Karpas-422 (cell line): ENCODE measurements around the gene GP5. TPM values are rescaled to one million over a fixed set of nuclear protein-coding genes. Genes with fewer than 3 reads are reported as not detected.

Experiments used
- DNase-seq: peaks from one replicate; pipeline ENCODE4 v3.0.0-alpha.2; 2015
- H2AFZ ChIP-seq: fragments of 200-600 bp; sonication (generic); 2 replicates; pipeline ENCODE4 v1.6.1; 2014; ENCODE audit warnings: antibody characterized with exemption, low read length, mixed read lengths
- H3K27ac ChIP-seq: fragments of 200-600 bp; sonication (generic); 2 replicates; pipeline ENCODE4 v1.5.1; 2014; ENCODE audit warnings: mild to moderate bottlenecking, low read length, moderate library complexity
- H3K27me3 ChIP-seq: fragments of 200-600 bp; sonication (generic); 2 replicates; pipeline ENCODE4 v1.6.1; 2014; ENCODE audit warnings: low read length, mixed read lengths
- H3K36me3 ChIP-seq: fragments of 200-600 bp; sonication (generic); 2 replicates; pipeline ENCODE4 v1.6.1; 2014; ENCODE audit warnings: low read length, mixed read lengths; ENCODE audit not compliant: insufficient read depth
- H3K4me1 ChIP-seq: fragments of 200-600 bp; sonication (generic); 2 replicates; pipeline ENCODE4 v1.6.1; 2014; ENCODE audit warnings: mild to moderate bottlenecking, low read length, mixed read lengths
- H3K4me2 ChIP-seq: fragments of 200-600 bp; sonication (generic); 2 replicates; pipeline ENCODE4 v1.6.1; 2014; ENCODE audit warnings: low read length, low read depth, mild to moderate bottlenecking; ENCODE audit not compliant: poor library complexity, severe bottlenecking
- H3K4me3 ChIP-seq: fragments of 200-600 bp; sonication (generic); 2 replicates; pipeline ENCODE4 v1.5.1; 2014; ENCODE audit warnings: mild to moderate bottlenecking, antibody characterized with exemption, low read length, mixed read lengths
- H3K79me2 ChIP-seq: fragments of 200-600 bp; sonication (generic); 2 replicates; pipeline ENCODE4 v1.6.1; 2014; ENCODE audit warnings: mild to moderate bottlenecking, low read length, mixed read lengths
- H3K9ac ChIP-seq: fragments of 200-600 bp; sonication (generic); 2 replicates; pipeline ENCODE4 v1.6.0; 2014; ENCODE audit warnings: low read length
- H3K9me2 ChIP-seq: fragments of 200-600 bp; sonication (generic), shearing (Covaris generic); replicated peaks from 2 replicates; pipeline ENCODE4 v1.6.0; 2014; ENCODE audit warnings: mild to moderate bottlenecking, low read length, moderate library complexity; ENCODE audit not compliant: insufficient read depth
- H3K9me3 ChIP-seq: fragments of 300-700, 200-600 bp; sonication (generic); 2 replicates; pipeline ENCODE4 v1.6.1; 2014; ENCODE audit warnings: low read length, mixed read lengths
- H4K20me1 ChIP-seq: fragments of 200-600 bp; sonication (generic); 2 replicates; pipeline ENCODE4 v1.6.1; 2014; ENCODE audit warnings: mild to moderate bottlenecking, antibody characterized with exemption, low read length, low read depth; ENCODE audit not compliant: insufficient read depth
- total RNA-seq: library from RNA; depleted of rRNA; stranded (reverse); fragments of >200 nt; shearing (Covaris generic); gene quantifications from 2 replicates; pipeline ENCODE4 v1.2.3, GENCODE V29; 2014; ENCODE audit warnings: low replicate concordance

Gene GP5
- total RNA-seq, 1 experiment from 2014 or later = not detected

DNA sequence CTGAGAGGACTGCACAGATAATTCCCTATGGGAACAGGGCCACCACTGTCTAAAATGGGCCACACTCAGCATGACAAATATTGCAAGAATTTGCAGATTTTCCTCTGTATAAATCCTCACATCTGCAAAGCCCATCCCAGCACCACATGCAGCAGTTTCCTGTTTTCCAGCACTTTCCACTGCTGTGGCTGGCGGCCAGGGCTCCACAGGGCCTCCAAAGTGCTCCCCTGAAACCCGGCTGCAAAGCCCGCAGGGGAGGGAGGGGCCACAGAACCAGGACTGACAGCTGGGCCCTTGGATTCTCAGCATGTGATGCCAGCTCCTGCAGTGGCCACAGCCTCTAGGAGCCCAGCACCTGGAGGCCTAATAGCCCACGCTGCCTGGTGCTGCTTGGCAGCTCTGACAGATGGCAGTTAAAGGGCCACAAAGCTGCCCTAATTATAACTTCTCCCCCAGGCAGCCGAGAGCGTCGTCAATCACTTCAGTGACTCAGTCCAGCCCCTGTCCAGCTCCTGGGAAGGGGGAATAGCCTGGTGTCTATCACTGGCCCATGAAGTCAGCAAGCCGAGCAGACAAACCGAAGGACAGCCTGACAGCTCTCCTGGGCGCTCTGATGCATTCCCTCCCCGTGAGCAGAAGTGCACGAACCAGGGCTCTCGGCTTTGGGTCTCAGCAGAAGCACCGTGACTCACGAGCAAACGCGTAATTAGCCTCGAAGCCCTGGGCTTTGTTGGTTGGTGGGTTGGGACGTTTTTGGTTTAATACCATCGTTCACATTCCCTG is 34.2 kb downstream of the GP5 start:
- H3K9me3 ChIP-seq = no peaks in the 10 kb centered on the region
- H3K27me3 ChIP-seq = no peaks in the 10 kb centered on the region
- H3K79me2 ChIP-seq = no peaks in the 10 kb centered on the region
- H3K4me3 ChIP-seq = no peak overlapping the region
- peaks cover 9% of the 10 kb centered on the region for H3K4me1 ChIP-seq
- no peak for DNase-seq
- no peak overlapping the region for H3K4me2 ChIP-seq
- H3K9me2 ChIP-seq = no peaks in the 10 kb centered on the region
- H3K27ac ChIP-seq = no peak overlapping the region
- no peaks in the 10 kb centered on the region for H3K36me3 ChIP-seq
- no peak overlapping the region for H2AFZ ChIP-seq
- no peak overlapping the region for H3K9ac ChIP-seq
- no peaks in the 10 kb centered on the region for H4K20me1 ChIP-seq

DNA sequence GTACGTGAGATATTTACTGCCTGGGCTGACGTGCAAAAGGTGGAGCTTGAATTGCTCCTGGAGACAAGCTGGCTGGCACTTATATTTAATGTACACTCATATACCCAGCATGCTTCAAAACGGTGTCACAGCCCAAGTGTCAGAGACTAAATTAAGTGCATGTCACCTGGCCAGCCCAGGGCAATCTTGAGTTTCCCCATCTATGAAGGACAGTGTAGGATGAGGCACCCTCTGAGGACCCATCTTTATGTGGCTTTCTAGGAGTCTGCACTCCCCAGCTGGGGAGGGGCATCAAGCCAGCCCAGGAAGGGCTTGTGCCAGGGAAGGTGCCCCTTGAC is 34.8 kb downstream of the GP5 start:
- Histone ChIP-seq H3K4me2 (no peak overlapping the region), H3K27ac (no peak overlapping the region), H3K9me2 (no peaks in the 10 kb centered on the region), H4K20me1 (no peaks in the 10 kb centered on the region), H3K9me3 (no peaks in the 10 kb centered on the region), H2AFZ (no peak overlapping the region), H3K4me1 (peaks cover 9% of the 10 kb centered on the region), H3K79me2 (no peaks in the 10 kb centered on the region), H3K36me3 (no peaks in the 10 kb centered on the region), H3K27me3 (no peaks in the 10 kb centered on the region), H3K9ac (no peak overlapping the region), H3K4me3 (no peak overlapping the region)
- DNase-seq = no peak

DNA sequence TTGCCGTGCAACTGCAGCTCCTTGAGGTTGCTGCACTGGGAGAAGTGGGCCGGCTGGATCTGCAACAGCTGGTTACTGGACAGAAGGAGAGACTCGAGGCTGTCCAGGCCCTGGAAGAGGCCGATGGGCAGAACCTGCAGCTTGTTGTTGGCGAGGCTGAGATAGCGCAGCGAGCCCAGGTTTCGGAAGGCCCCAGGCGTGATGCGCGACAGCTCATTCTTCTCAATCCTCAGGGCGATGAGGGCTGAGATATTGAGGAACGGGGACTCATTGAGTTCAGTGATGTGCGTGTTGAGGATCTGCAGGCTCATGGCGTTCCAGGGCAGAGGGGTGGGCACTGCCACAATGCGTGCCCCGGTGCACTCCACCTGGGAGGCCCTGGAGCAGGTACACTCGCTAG is 38.5 kb downstream of the GP5 start:
- no peak for DNase-seq
- no peak overlapping the region for H3K27ac ChIP-seq
- H2AFZ ChIP-seq = no peak overlapping the region
- H3K9ac ChIP-seq = no peak overlapping the region
- no peaks in the 10 kb centered on the region for H3K36me3 ChIP-seq
- no peaks in the 10 kb centered on the region for H3K4me1 ChIP-seq
- H3K79me2 ChIP-seq = no peaks in the 10 kb centered on the region
- no peaks in the 10 kb centered on the region for H3K9me2 ChIP-seq
- no peak overlapping the region for H3K4me3 ChIP-seq
- no peaks in the 10 kb centered on the region for H3K9me3 ChIP-seq
- H4K20me1 ChIP-seq = no peaks in the 10 kb centered on the region
- H3K4me2 ChIP-seq = no peak overlapping the region
- H3K27me3 ChIP-seq = no peaks in the 10 kb centered on the region

DNA sequence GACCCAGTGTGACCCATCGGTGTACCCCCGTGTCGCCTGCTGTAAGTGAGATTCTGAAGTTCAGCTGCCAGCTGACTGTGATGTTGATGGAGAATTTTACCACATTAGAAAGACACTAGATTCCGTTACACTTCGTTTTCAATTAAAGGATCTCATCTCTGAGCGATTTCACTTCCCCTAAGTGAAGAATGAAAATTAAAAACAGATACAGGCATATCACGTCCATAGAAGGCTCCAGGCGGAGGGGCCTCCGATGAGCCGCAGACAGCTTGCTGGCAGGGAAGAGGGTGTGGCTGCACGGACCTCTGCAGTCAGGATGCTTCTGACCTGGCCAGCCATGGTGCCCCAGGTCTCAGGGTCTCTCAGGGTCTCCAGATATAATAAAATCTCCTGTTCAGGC is 41.4 kb downstream of the GP5 start:
- DNase-seq = no peak
- Histone ChIP-seq H4K20me1 (no peaks in the 10 kb centered on the region), H3K9me3 (no peaks in the 10 kb centered on the region)

DNA sequence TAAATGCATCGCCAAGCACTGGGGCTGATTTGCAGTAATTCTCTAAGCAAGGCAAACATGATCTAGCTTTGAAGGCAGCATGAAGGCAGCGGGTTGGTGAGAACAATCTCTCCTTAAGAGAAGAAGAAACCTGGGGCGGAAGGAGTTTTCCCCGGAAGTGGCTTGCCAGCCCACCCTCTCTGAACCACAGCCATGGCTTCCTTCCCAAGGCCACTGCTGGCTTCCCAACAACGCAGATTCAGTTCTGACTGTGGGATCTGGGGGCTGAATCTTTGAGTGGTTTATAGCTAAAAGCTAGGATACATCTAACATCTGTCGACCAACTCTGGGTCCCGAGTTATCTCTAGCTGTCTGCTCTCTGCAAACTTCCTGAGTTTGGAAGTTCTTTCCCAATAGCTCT is 43.7 kb downstream of the GP5 start:
- Histone ChIP-seq H3K4me2 (no peak overlapping the region), H3K9ac (no peak overlapping the region), H3K27me3 (no peaks in the 10 kb centered on the region), H3K9me2 (no peaks in the 10 kb centered on the region), H3K27ac (no peak overlapping the region), H3K36me3 (no peaks in the 10 kb centered on the region), H3K4me1 (no peaks in the 10 kb centered on the region), H4K20me1 (no peaks in the 10 kb centered on the region), H2AFZ (no peak overlapping the region), H3K4me3 (no peak overlapping the region), H3K9me3 (no peaks in the 10 kb centered on the region), H3K79me2 (no peaks in the 10 kb centered on the region)
- DNase-seq = no peak

More for the DNA sequence above, 41.4 kb downstream of the GP5 start:
- H3K9me2 ChIP-seq = no peaks in the 10 kb centered on the region
- no peak overlapping the region for H3K27ac ChIP-seq
- H3K27me3 ChIP-seq = no peaks in the 10 kb centered on the region
- H2AFZ ChIP-seq = no peak overlapping the region
- H3K36me3 ChIP-seq = no peaks in the 10 kb centered on the region
- no peak overlapping the region for H3K4me3 ChIP-seq
- H3K9ac ChIP-seq = no peak overlapping the region
- H3K4me2 ChIP-seq = no peak overlapping the region
- no peaks in the 10 kb centered on the region for H3K79me2 ChIP-seq
- H3K4me1 ChIP-seq = no peaks in the 10 kb centered on the region

DNA sequence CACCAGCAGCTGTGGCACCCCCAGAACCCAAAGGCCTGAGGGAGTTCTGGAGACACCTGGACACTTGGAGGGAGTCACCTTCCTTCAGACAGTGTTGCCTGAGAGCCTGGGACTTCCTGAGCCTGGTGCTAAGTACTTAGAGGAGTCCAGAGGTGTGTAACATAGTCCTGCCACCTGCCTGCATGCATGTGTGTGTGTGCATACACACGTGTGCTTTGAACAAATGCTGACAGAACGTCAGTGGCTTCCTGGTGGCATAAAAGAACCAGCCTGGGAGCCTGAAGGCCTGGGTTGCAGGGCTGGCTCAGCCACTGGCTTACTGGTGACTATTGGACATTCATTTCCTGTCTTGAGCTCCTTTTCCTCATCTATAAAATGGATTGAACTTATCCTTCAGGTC is 44.8 kb downstream of the GP5 start:
- no peaks in the 10 kb centered on the region for H3K9me2 ChIP-seq
- H3K36me3 ChIP-seq = no peaks in the 10 kb centered on the region
- H3K27ac ChIP-seq = no peak overlapping the region
- H3K79me2 ChIP-seq = no peaks in the 10 kb centered on the region
- H3K4me1 ChIP-seq = no peaks in the 10 kb centered on the region
- H3K27me3 ChIP-seq = no peaks in the 10 kb centered on the region
- H3K9me3 ChIP-seq = no peaks in the 10 kb centered on the region
- no peak overlapping the region for H3K9ac ChIP-seq
- no peak for DNase-seq
- H4K20me1 ChIP-seq = no peaks in the 10 kb centered on the region
- H3K4me2 ChIP-seq = no peak overlapping the region
- no peak overlapping the region for H3K4me3 ChIP-seq
- H2AFZ ChIP-seq = no peak overlapping the region

DNA sequence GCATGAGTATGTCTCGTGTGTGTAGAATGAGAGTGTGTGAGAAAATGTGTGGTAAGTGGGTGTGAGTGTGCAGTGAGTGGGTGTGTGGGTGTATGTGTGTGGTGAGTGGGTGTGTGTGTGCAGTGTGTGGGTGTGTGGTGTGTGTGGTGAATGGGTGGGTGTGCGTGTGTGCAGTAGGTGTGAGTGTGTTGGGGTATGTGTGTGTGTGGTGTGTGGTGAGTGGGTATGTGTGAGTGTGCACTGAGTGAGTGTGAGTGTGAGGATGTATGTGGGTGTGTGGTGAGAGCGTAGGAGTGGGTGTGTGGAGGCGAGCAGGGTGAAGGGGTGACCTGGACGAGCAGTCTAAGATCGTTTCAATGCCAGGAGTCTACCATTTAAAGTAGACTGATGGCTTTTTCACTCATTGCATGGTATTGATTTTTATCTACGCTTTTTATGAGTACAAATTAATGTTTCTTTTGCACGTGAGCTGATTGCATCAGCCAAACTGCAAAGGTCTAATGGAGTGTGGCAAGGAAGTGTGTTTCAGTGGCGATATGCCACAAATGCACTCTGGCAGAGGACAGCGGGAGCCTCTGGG is 46.3 kb downstream of the GP5 start:
- H3K9ac ChIP-seq = no peak overlapping the region
- H3K4me2 ChIP-seq = no peak overlapping the region
- no peaks in the 10 kb centered on the region for H3K36me3 ChIP-seq
- H3K79me2 ChIP-seq = no peaks in the 10 kb centered on the region
- H4K20me1 ChIP-seq = no peaks in the 10 kb centered on the region
- no peak overlapping the region for H3K4me3 ChIP-seq
- H3K9me2 ChIP-seq = no peaks in the 10 kb centered on the region
- no peak overlapping the region for H2AFZ ChIP-seq
- H3K9me3 ChIP-seq = no peaks in the 10 kb centered on the region
- no peak for DNase-seq
- H3K4me1 ChIP-seq = no peaks in the 10 kb centered on the region
- no peaks in the 10 kb centered on the region for H3K27me3 ChIP-seq
- no peak overlapping the region for H3K27ac ChIP-seq

DNA sequence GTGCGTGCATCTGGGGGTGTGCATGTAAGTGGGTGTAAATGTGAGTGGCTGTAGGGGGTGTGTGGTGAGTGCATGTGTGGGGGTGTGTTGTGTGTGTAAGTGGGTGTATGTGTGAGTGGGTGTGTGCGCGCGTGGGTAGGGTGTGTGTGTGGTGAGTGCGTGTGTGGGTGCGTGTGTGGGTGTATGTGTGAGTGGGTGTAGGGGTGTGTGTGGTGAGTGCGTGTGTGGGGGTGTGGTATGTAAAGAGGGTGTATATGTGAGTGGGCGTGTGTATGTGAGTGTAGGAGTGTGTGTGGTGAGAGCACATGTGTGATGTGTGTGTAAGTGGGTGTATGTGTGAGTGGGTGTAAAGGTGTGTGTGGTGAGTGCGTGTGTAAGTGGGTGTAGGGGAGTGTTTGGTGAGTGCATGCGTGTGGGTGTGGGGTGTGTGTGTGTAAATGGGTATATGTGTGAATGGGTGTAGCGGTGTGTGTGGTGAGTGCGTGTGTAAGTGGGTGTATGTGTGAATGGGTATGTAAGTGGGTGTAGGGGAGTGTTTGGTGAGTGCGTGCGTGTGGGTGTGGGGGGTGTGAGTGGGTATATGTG is 47.0 kb downstream of the GP5 start:
- H3K9me3 ChIP-seq = no peaks in the 10 kb centered on the region
- H3K4me1 ChIP-seq = no peaks in the 10 kb centered on the region
- no peak overlapping the region for H3K4me3 ChIP-seq
- H4K20me1 ChIP-seq = no peaks in the 10 kb centered on the region
- no peak overlapping the region for H3K9ac ChIP-seq
- H2AFZ ChIP-seq = no peak overlapping the region
- no peak overlapping the region for H3K4me2 ChIP-seq
- no peaks in the 10 kb centered on the region for H3K27me3 ChIP-seq
- H3K9me2 ChIP-seq = no peaks in the 10 kb centered on the region
- DNase-seq = no peak
- no peak overlapping the region for H3K27ac ChIP-seq
- no peaks in the 10 kb centered on the region for H3K79me2 ChIP-seq
- no peaks in the 10 kb centered on the region for H3K36me3 ChIP-seq
